Measurements from ENCODE around the gene CNTN1.

Gene CNTN1

DNA sequence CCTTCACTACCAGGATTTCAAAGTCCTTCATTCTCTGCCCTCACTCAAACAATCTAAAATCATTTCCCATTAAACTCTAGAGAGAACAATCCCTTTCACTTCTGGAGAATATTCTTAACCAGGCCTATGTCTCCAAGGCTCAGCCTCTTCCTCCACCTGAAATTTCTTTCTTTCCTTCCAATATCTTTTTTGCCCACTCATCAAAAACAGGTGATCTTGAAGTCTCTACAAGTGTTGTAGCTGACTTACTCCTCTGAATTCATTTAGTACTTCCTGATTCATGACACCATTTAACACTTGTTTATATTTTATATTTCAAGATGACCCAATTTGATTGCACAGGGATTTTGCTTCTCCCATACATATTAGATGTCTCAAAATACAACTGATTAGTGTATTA, 429.1 kb downstream of the CNTN1 start:
- TF ChIP-seq SIN3A (IDR thresholded peaks at IDR 0.05; ENCODE audit: borderline replicate concordance, insufficient read depth, low read length) (no peak), TAF1 (IDR thresholded peaks at IDR 0.05; ENCODE audit: borderline replicate concordance, insufficient read depth, low read length) (no peak), POLR2AphosphoS5 (IDR thresholded peaks at IDR 0.05; ENCODE audit: low read depth, low read length) (no peak), FOXP2 (optimal IDR thresholded peaks at IDR 0.05; ENCODE audit: borderline replicate concordance, extremely low read depth, extremely low read length, insufficient read depth) (no peak)
- TF ChIP-seq, protein P1, sequence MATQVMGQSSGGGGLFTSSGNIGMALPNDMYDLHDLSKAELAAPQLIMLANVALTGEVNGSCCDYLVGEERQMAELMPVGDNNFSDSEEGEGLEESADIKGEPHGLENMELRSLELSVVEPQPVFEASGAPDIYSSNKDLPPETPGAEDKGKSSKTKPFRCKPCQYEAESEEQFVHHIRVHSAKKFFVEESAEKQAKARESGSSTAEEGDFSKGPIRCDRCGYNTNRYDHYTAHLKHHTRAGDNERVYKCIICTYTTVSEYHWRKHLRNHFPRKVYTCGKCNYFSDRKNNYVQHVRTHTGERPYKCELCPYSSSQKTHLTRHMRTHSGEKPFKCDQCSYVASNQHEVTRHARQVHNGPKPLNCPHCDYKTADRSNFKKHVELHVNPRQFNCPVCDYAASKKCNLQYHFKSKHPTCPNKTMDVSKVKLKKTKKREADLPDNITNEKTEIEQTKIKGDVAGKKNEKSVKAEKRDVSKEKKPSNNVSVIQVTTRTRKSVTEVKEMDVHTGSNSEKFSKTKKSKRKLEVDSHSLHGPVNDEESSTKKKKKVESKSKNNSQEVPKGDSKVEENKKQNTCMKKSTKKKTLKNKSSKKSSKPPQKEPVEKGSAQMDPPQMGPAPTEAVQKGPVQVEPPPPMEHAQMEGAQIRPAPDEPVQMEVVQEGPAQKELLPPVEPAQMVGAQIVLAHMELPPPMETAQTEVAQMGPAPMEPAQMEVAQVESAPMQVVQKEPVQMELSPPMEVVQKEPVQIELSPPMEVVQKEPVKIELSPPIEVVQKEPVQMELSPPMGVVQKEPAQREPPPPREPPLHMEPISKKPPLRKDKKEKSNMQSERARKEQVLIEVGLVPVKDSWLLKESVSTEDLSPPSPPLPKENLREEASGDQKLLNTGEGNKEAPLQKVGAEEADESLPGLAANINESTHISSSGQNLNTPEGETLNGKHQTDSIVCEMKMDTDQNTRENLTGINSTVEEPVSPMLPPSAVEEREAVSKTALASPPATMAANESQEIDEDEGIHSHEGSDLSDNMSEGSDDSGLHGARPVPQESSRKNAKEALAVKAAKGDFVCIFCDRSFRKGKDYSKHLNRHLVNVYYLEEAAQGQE (IDR thresholded peaks at IDR 0.05; ENCODE audit: insufficient read depth in 1 of 2, low read depth in 2 of 2, low read length in 2 of 2) = no peak

Data from PFSK-1 (cell line).